Trophoblast cell (in vitro differentiated cells and primary cell): ENCODE results near the gene ZNF687.

Source experiments
- DNase-seq, 2 donors: peaks; one replicate each; pipeline ENCODE4 v3.0.0-alpha.2; 2016
- H2AFZ ChIP-seq: 2 replicates; pipeline ENCODE4 v1.6.1; 2013; ENCODE audit warnings: low read length, moderate library complexity, mild to moderate bottlenecking; ENCODE audit not compliant: insufficient read depth, poor library complexity
- H2AK5ac ChIP-seq: 2 replicates; pipeline ENCODE4 v1.6.1; 2013; ENCODE audit warnings: mild to moderate bottlenecking, low read length
- H2BK120ac ChIP-seq: 2 replicates; pipeline ENCODE4 v1.6.1; 2013; ENCODE audit warnings: low read length, mild to moderate bottlenecking, moderate library complexity; ENCODE audit not compliant: insufficient read depth, poor library complexity
- H2BK12ac ChIP-seq: 2 replicates; pipeline ENCODE4 v1.6.1; 2013; ENCODE audit warnings: mild to moderate bottlenecking, low read length, moderate library complexity
- H2BK5ac ChIP-seq: 2 replicates; pipeline ENCODE4 v1.6.1; 2013; ENCODE audit warnings: low read length, low read depth, moderate library complexity, mild to moderate bottlenecking; ENCODE audit not compliant: poor library complexity
- H3K14ac ChIP-seq: 2 replicates; pipeline ENCODE4 v1.6.1; 2013; ENCODE audit warnings: mild to moderate bottlenecking, low read length
- H3K18ac ChIP-seq: 2 replicates; pipeline ENCODE4 v1.6.1; 2013; ENCODE audit warnings: mild to moderate bottlenecking, low read length
- H3K23ac ChIP-seq: 2 replicates; pipeline ENCODE4 v1.6.1; 2013; ENCODE audit warnings: low read length
- H3K27ac ChIP-seq: 2 replicates; pipeline ENCODE4 v1.5.1; 2013; ENCODE audit warnings: low read depth, mild to moderate bottlenecking, inconsistent platforms, low read length, moderate library complexity
- H3K27me3 ChIP-seq: 2 replicates; pipeline ENCODE4 v1.6.1; 2013; ENCODE audit warnings: inconsistent platforms, mild to moderate bottlenecking, low read length, moderate library complexity; ENCODE audit not compliant: insufficient read depth
- H3K36me3 ChIP-seq, 2 experiments: 1 replicate in 1 of 2; 2 replicates in 1 of 2; pipeline ENCODE4 v1.6.1; 2013; ENCODE audit warnings: low read length in 2 of 2, mild to moderate bottlenecking in 2 of 2, moderate library complexity in 1 of 2; ENCODE audit not compliant: insufficient read depth in 2 of 2, control insufficient read depth in 1 of 2
- H3K4ac ChIP-seq: 2 replicates; pipeline ENCODE4 v1.6.1; 2013; ENCODE audit warnings: low read depth, mild to moderate bottlenecking, low read length, moderate library complexity
- H3K4me1 ChIP-seq, 2 experiments: 1 replicate in 1 of 2; 2 replicates in 1 of 2; pipeline ENCODE4 v1.6.1; 2013; ENCODE audit warnings: low read length in 2 of 2, mild to moderate bottlenecking in 2 of 2, moderate library complexity in 1 of 2; ENCODE audit not compliant: insufficient read depth in 2 of 2, control insufficient read depth in 1 of 2
- H3K4me2 ChIP-seq: 2 replicates; pipeline ENCODE4 v1.6.1; 2013; ENCODE audit warnings: inconsistent platforms, mild to moderate bottlenecking, low read length, moderate library complexity
- H3K4me3 ChIP-seq: 2 replicates; pipeline ENCODE4 v1.5.1; 2013; ENCODE audit warnings: mild to moderate bottlenecking, low read depth, low read length, inconsistent platforms
- H3K79me1 ChIP-seq: one replicate; pipeline ENCODE4 v1.6.1; 2013; ENCODE audit warnings: low read length
- H3K79me2 ChIP-seq: 2 replicates; pipeline ENCODE4 v1.6.1; 2013; ENCODE audit warnings: low read length, mild to moderate bottlenecking; ENCODE audit not compliant: control insufficient read depth, insufficient read depth, poor library complexity
- H3K9ac ChIP-seq: 2 replicates; pipeline ENCODE4 v1.6.1; 2013; ENCODE audit warnings: mild to moderate bottlenecking, low read length
- H3K9me3 ChIP-seq: 2 replicates; pipeline ENCODE4 v1.6.1; 2013; ENCODE audit warnings: low read depth, mild to moderate bottlenecking, control low read depth, inconsistent platforms, low read length; ENCODE audit not compliant: insufficient read depth
- H4K12ac ChIP-seq: 2 replicates; pipeline ENCODE4 v1.6.1; 2013; ENCODE audit warnings: low read depth, mild to moderate bottlenecking, low read length, moderate library complexity
- H4K8ac ChIP-seq: 2 replicates; pipeline ENCODE4 v1.6.1; 2013; ENCODE audit warnings: low read depth, mild to moderate bottlenecking, low read length, moderate library complexity
- H4K91ac ChIP-seq: one replicate; pipeline ENCODE4 v1.6.1; 2013; ENCODE audit warnings: low read depth, mild to moderate bottlenecking, low read length, moderate library complexity
- WGBS: extraction: QIAGEN DNeasy Blood & Tissue Kit; methylation state at CpG from one replicate; pipeline ENCODE4 v1.1.7; 2013; ENCODE audit warnings: missing lambda C conversion rate; ENCODE audit not compliant: insufficient read length, insufficient coverage; ENCODE audit errors: extremely low coverage; 5-methylcytosine and 5-hydroxymethylcytosine counted together

ZNF687 gene

GRCh38 chr1:151312826-151313225, 30.7 kb downstream of the ZNF687 start:
- Histone ChIP-seq H3K4me2 (no peak overlapping the region), H2BK5ac (peak overlapping the region; percentile 66), H3K4ac (no peak overlapping the region), H3K9ac (no peak overlapping the region), H2AFZ (no peak overlapping the region), H3K9me3 (no peaks in the 10 kb centered on the region), H4K12ac (no peak overlapping the region), H3K36me3 (peaks cover 17 to 24% of the 10 kb centered on the region in 2 experiments), H3K27me3 (no peaks in the 10 kb centered on the region), H2BK120ac (peak overlapping the region; percentile 65), H2BK12ac (peak overlapping the region; percentile 55), H3K79me1 (peaks cover 32% of the 10 kb centered on the region), H4K8ac (no peak overlapping the region), H3K27ac (peak overlapping the region; percentile 92), H4K91ac (peak overlapping the region; percentile 66), H3K4me3 (no peak overlapping the region), H2AK5ac (no peak overlapping the region), H3K4me1 (peaks cover 41 to 53% of the 10 kb centered on the region in 2 experiments), H3K18ac (no peak overlapping the region), H3K14ac (no peak overlapping the region), H3K23ac (no peak overlapping the region), H3K79me2 (no peaks in the 10 kb centered on the region)
- no CpG with 5 or more reads among the region's 8 CpGs for WGBS
- no peak for DNase-seq

- Histone ChIP-seq H3K18ac (peak overlapping the region; percentile 33), H3K27ac (peak overlapping the region; percentile 92), H3K9me3 (no peaks in the 10 kb centered on the region), H4K8ac (peak overlapping the region; percentile 49), H3K4me1 (peaks cover 41 to 53% of the 10 kb centered on the region in 2 experiments), H3K4ac (peak overlapping the region; percentile 6), H3K9ac (no peak overlapping the region), H2BK5ac (peak overlapping the region; percentile 21), H3K79me2 (no peaks in the 10 kb centered on the region), H4K12ac (no peak overlapping the region), H2BK120ac (peak overlapping the region; percentile 15), H3K27me3 (no peaks in the 10 kb centered on the region), H3K4me3 (no peak overlapping the region), H4K91ac (peak overlapping the region; percentile 30), H3K23ac (no peak overlapping the region), H2AK5ac (no peak overlapping the region), H3K4me2 (no peak overlapping the region), H3K79me1 (peaks cover 32% of the 10 kb centered on the region), H2BK12ac (peak overlapping the region; percentile 23), H2AFZ (no peak overlapping the region), H3K14ac (peak overlapping the region; percentile 28), H3K36me3 (peaks cover 13 to 17% of the 10 kb centered on the region in 2 experiments)
- no peak for DNase-seq
- no CpG with 5 or more reads among the region's 2 CpGs for WGBS
Observed at GRCh38 chr1:151313501-151313900, 31.4 kb downstream of the ZNF687 start.

- H3K79me1 ChIP-seq: peaks cover 27% of the 10 kb centered on the region
- H2AK5ac ChIP-seq: no peak overlapping the region
- H2AFZ ChIP-seq: no peak overlapping the region
- no peak overlapping the region for H4K91ac ChIP-seq
- H2BK5ac ChIP-seq: no peak overlapping the region
- no CpG with 5 or more reads among the region's 3 CpGs for WGBS
- no peaks in the 10 kb centered on the region for H3K27me3 ChIP-seq
- no peak overlapping the region for H3K4ac ChIP-seq
- H3K23ac ChIP-seq: no peak overlapping the region
- H3K27ac ChIP-seq: peak overlapping the region; percentile 28
- H2BK12ac ChIP-seq: no peak overlapping the region
- H3K9ac ChIP-seq: no peak overlapping the region
- H3K4me2 ChIP-seq: no peak overlapping the region
- H3K36me3 ChIP-seq: peaks cover 13 to 14% of the 10 kb centered on the region in 2 experiments
- H2BK120ac ChIP-seq: no peak overlapping the region
- DNase-seq: peak in 1 of 2 donors; percentile 61
- peaks cover 38 to 49% of the 10 kb centered on the region in 2 experiments for H3K4me1 ChIP-seq
- H3K9me3 ChIP-seq: no peaks in the 10 kb centered on the region
- H3K18ac ChIP-seq: no peak overlapping the region
- H3K14ac ChIP-seq: peak overlapping the region; percentile 10
- H3K79me2 ChIP-seq: no peaks in the 10 kb centered on the region
- H4K8ac ChIP-seq: no peak overlapping the region
- H4K12ac ChIP-seq: no peak overlapping the region
- H3K4me3 ChIP-seq: no peak overlapping the region
Observed at GRCh38 chr1:151314137-151314875, 32.2 kb downstream of the ZNF687 start.

GRCh38 chr1:151315565-151316235, 33.6 kb downstream of the ZNF687 start:
- no peak overlapping the region for H2AFZ ChIP-seq
- WGBS: no CpG with 5 or more reads among the region's 17 CpGs

More at GRCh38 chr1:151315565-151316235, 33.6 kb downstream of the ZNF687 start:
- no peak overlapping the region for H3K4ac ChIP-seq
- H3K27ac ChIP-seq: peak overlapping the region; percentile 1
- no peak overlapping the region for H2BK12ac ChIP-seq
- peaks cover 13 to 19% of the 10 kb centered on the region in 2 experiments for H3K36me3 ChIP-seq
- H4K91ac ChIP-seq: no peak overlapping the region
- no peak overlapping the region for H2BK120ac ChIP-seq
- no peak overlapping the region for H3K23ac ChIP-seq
- no peaks in the 10 kb centered on the region for H3K79me2 ChIP-seq
- H3K18ac ChIP-seq: no peak overlapping the region
- no peaks in the 10 kb centered on the region for H3K27me3 ChIP-seq
- peak; percentile 71 to 82 for DNase-seq
- peaks cover 33 to 40% of the 10 kb centered on the region in 2 experiments for H3K4me1 ChIP-seq
- no peaks in the 10 kb centered on the region for H3K9me3 ChIP-seq
- peak overlapping the region; percentile 11 for H2BK5ac ChIP-seq
- H2AK5ac ChIP-seq: no peak overlapping the region
- H4K12ac ChIP-seq: no peak overlapping the region
- peaks cover 17% of the 10 kb centered on the region for H3K79me1 ChIP-seq
- no peak overlapping the region for H3K9ac ChIP-seq
- H3K14ac ChIP-seq: no peak overlapping the region
- no peak overlapping the region for H4K8ac ChIP-seq
- no peak overlapping the region for H3K4me3 ChIP-seq
- H3K4me2 ChIP-seq: no peak overlapping the region
